Muscle layer of duodenum (tissue), 2 donors: ENCODE measurements around the gene SBF1.

Experiments used
- H3K27ac ChIP-seq: one replicate; pipeline ENCODE4 v1.7.0; 2013; ENCODE audit warnings: mild to moderate bottlenecking, low read length
- H3K27me3 ChIP-seq: one replicate; pipeline ENCODE4 v1.7.0; 2013; ENCODE audit warnings: low read depth, mild to moderate bottlenecking, control low read depth, low read length
- H3K36me3 ChIP-seq, 2 donors: one replicate each; pipeline ENCODE4 v1.7.0; 2013; ENCODE audit warnings: low read length in 2 of 2, control low read depth in 1 of 2, mild to moderate bottlenecking in 1 of 2; ENCODE audit not compliant: insufficient read depth in 2 of 2, control insufficient read depth in 1 of 2
- H3K4me1 ChIP-seq, 2 donors: one replicate each; pipeline ENCODE4 v1.7.0; 2013; ENCODE audit warnings: low read length in 2 of 2, mild to moderate bottlenecking in 2 of 2, control low read depth in 1 of 2, moderate library complexity in 1 of 2; ENCODE audit not compliant: insufficient read depth in 2 of 2, control insufficient read depth in 1 of 2
- H3K4me3 ChIP-seq, 2 donors: one replicate each; pipeline ENCODE4 v1.7.0; 2013; ENCODE audit warnings: low read length in 2 of 2, low read depth in 1 of 2, mild to moderate bottlenecking in 1 of 2
- H3K9me3 ChIP-seq, 2 donors: one replicate each; pipeline ENCODE4 v1.7.0; 2013; ENCODE audit warnings: low read length in 2 of 2, control low read depth in 1 of 2, mild to moderate bottlenecking in 1 of 2; ENCODE audit not compliant: control insufficient read depth in 1 of 2
- donor health status: healthy.

Gene SBF1

DNA sequence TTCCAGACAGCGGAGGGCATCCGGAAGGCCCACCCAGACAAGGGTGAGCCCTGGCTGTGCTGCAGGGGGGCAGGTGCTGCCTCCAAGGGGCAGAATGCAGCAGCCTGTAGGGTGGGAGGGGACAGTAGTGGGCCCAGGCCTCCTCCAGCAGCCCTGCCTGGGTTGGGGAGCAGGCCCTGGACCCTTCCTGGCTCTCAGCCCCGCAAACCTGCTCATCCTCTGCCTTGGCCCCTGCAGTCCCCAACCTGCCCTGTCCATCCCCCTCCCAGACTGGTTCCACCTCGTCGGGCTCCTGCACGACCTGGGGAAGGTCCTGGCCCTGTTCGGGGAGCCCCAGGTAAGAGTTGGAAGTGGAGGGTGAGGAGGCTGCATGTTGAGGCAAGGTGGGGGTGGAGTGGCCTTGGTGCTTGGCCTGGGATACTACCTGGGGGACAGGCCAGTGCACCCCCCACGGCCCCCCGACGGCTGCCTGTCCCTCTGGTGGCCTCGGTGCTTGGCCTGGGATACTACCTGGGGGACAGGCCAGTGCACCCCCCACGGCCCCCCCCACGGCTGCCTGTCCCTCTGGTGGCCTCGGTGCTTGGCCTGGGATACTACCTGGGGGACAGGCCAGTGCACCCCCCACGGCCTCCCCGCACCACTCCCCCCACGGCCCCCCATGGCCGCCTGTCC is 13.3 kb upstream of the SBF1 start:
- no peaks in the 10 kb centered on the region for H3K9me3 ChIP-seq
- H3K4me3 ChIP-seq: no peak overlapping the region
- H3K27me3 ChIP-seq: no peaks in the 10 kb centered on the region
- H3K4me1 ChIP-seq: no peaks in the 10 kb centered on the region
- H3K36me3 ChIP-seq: no peaks in the 10 kb centered on the region
- H3K27ac ChIP-seq: no peak overlapping the region

DNA sequence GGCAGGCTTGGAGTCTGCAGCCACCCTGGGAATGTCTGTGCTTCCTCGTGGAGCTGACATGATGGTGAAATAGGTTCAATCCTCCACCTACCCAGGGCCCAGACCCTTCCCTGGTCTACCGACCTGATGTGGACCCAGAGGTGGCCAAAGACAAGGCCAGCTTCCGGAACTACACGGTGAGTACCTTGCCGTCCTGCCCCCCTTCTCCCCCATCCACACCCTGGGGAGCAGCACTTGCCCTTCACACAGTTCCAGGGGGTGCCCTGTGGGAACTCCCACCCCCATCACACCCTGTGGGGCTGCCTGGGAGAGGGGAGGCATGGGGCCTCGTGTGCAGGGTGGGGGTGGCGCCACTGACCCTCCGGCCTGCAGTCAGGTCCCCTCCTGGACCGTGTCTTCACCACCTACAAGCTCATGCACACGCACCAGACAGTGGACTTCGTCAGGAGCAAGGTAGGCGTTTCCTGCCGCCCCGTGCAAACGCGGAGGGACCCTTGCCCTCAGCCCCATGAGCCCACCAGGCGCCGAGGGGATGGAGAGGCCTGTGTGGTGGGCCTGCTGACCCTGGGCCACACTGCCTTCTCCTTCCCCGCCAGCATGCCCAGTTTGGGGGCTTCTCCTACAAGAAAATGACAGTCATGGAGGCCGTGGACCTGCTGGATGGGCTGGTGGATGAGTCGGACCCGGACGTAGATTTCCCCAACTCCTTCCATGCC is 12.6 kb upstream of the SBF1 start:
- no peaks in the 10 kb centered on the region for H3K27me3 ChIP-seq
- no peaks in the 10 kb centered on the region for H3K36me3 ChIP-seq
- H3K27ac ChIP-seq: no peak overlapping the region
- no peak overlapping the region for H3K4me3 ChIP-seq
- H3K9me3 ChIP-seq: no peaks in the 10 kb centered on the region
- H3K4me1 ChIP-seq: no peaks in the 10 kb centered on the region

DNA sequence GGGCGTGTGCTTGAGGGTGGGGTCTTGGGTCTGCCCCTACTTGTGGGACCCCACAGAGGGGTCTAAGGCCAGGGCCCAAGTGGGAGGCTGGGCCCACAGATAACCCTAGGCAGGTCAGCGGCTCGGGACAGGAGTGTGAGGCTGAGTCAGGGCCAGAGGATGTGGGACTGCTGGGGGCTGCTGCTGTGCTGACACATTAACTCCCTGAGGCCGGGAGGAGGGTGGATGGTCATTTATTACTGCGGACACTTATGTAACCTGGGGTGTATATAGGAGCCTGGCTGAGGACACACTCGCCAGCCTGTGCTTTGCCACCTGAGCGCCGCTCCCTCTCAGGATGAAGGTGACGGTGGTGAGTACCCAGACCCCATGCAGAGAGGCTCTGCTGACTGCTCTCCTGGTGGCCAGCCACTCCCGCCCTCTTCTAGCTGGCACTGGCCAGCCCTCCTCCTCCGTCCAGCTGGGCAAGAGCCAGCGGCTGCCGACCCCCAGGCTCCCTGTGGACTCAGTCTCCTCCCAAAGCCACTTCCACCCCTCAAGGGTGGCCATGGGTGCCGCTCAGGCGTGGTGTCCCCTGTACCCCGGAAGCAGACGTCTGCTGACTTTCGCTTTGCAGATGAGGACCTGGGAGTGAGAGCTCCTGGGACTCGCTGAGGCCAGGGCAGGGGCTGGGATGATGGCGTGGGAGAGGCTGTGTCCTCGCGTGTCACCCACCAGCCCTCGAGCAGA is 11.9 kb upstream of the SBF1 start, which contains the start of gene MIOX:
TSS of gene MIOX (plus strand) at position 299 of the 729 bp plus-strand sequence. CDS start at position 338, 39 bp downstream.
- Histone ChIP-seq H3K9me3 (no peaks in the 10 kb centered on the region), H3K4me1 (peaks cover 0 to 5% of the 10 kb centered on the region in 2 donors), H3K27me3 (peaks cover 5% of the 10 kb centered on the region), H3K36me3 (no peaks in the 10 kb centered on the region), H3K4me3 (no peak within 1 kb of the TSS), H3K27ac (no peak within 1 kb of the TSS)

DNA sequence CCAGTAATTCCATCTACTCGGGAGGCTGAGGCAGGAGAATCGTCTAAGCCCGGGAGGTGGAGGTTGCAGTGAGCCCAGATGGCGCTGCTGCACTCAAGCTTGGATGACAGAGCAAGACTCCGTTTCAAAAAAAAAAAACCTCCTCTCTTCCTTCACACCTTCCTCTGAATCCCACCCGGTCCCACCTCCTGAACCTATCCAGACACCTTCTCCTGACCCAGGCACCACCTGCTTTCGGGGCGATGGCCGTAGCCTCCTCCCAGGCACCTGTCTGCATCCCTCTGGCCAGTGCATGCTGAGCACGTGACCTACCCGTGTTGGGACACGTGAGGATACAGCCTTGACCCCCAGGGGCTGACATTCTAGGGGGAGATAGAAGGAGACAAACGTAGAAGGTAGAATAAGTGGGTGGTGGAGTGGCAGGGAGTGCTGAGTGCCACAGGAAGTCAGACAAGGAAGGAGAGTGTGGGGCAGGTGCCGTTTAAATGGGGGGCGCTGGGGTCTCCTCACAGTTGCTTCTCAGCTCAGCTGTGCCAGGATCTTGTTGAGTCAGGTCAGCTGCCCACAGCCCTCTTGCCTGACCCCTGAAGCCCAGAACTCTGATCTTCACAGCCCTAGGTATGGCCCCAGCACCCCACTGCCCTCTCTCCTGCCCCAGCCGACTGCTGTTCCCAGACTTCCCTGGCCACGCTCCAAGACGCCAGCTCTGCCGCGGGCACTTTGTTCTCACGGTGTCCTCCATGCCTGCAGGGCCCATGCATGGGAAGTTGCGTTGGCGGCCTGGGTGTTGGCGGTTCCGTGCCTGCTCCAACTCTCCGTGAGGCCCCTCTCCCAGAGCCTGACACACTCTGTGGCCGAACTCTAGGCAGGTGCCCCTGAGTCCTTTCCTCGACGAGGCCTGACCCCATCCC is 10.6 kb upstream of the SBF1 start:
- no peak overlapping the region for H3K27ac ChIP-seq
- peaks cover 5% of the 10 kb centered on the region for H3K27me3 ChIP-seq
- peaks cover 0 to 5% of the 10 kb centered on the region in 2 donors for H3K4me1 ChIP-seq
- no peak overlapping the region for H3K4me3 ChIP-seq
- H3K36me3 ChIP-seq: no peaks in the 10 kb centered on the region
- H3K9me3 ChIP-seq: no peaks in the 10 kb centered on the region

DNA sequence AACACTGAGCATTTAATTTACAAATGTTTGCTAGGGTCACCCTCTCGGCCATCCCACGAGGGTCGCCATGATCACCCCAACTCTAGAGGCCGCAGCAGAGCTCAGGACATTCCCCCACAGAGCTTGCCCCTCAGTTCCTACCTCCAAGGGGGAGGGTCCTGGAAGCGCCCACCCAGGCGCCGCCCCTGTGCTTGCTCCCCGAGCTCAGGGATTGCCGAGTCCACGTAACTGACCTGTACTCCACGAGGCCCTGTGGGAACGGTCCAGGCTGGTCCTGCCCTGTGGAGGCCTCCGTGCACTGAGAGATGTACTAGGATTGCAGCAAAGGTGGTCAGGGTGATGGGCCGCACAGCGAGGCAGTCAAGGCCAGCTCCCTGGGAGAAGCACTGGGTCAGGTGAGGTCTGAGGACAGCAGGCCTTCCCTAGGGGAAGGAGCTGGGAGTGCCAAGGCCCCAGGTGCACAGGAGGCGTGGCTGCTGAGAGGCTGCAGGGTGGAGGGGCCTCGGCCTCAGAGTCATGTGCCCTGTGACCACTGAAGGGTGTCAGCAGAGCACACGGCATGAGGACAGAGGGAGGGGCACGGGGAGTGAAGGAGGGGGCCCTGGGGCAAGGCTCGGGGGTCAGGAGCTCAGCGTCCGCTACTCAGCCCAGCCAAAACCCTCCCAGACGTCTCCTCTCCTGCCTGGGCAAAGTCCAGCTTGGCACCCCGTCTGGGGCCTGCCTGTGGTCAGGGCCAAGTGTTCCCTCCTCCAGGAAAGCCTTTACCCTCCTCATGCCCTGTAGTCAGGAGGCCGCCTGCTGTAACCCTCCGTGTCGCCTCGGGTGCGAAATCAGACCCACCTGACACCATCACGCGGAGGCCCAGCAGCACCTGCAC is 9.4 kb upstream of the SBF1 start:
- H3K4me3 ChIP-seq: no peak overlapping the region
- H3K27me3 ChIP-seq: peaks cover 5% of the 10 kb centered on the region
- no peak overlapping the region for H3K27ac ChIP-seq
- no peaks in the 10 kb centered on the region for H3K9me3 ChIP-seq
- H3K4me1 ChIP-seq: peaks cover 0 to 5% of the 10 kb centered on the region in 2 donors
- no peaks in the 10 kb centered on the region for H3K36me3 ChIP-seq

DNA sequence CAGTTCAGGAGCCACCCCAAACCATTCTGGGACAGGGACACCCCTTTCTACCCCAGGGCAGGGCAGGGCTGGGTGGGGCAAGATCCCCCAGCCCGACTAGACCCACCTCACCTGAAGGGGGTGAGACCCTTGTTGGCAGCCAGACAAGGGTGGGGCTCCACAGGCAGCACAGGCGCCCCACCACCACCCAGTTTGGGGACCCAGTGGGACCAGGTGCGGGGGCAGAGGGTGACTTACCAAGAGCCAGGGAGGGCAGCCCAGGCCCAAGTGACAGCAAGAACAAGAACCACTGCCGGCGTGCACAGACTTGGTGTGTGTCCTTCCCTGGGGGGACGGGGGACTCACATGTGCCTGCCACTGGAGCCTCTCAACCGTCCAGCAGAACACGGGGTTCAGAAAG is 8.7 kb upstream of the SBF1 start:
- H3K27me3 ChIP-seq: peaks cover 5% of the 10 kb centered on the region
- no peaks in the 10 kb centered on the region for H3K36me3 ChIP-seq
- no peak overlapping the region for H3K27ac ChIP-seq
- H3K4me3 ChIP-seq: no peak overlapping the region
- no peaks in the 10 kb centered on the region for H3K9me3 ChIP-seq
- H3K4me1 ChIP-seq: peaks cover 0 to 5% of the 10 kb centered on the region in 2 donors

DNA sequence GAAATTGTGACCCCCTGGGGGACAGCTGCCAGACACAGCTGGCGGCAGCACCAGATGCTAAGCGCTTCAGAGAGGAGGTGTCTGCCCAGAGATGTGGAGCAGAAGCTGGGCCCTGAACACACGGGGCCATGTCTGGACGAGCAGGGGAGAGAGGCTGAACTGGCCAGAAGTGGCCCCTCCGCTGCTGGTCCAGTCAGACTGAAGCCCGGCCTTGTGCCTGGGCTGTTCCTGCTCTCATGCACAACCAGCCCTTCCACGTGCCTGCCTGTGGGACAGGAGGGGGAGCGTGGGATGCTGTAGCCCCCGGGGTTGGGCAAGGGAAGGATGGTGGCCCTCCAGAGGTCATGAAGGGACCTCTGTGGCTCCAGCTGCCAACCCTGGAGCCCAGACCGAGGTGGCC is 8.3 kb upstream of the SBF1 start:
- Histone ChIP-seq H3K27me3 (peaks cover 5% of the 10 kb centered on the region), H3K4me1 (peaks cover 0 to 5% of the 10 kb centered on the region in 2 donors), H3K4me3 (no peak overlapping the region), H3K27ac (no peak overlapping the region), H3K9me3 (no peaks in the 10 kb centered on the region), H3K36me3 (no peaks in the 10 kb centered on the region)

DNA sequence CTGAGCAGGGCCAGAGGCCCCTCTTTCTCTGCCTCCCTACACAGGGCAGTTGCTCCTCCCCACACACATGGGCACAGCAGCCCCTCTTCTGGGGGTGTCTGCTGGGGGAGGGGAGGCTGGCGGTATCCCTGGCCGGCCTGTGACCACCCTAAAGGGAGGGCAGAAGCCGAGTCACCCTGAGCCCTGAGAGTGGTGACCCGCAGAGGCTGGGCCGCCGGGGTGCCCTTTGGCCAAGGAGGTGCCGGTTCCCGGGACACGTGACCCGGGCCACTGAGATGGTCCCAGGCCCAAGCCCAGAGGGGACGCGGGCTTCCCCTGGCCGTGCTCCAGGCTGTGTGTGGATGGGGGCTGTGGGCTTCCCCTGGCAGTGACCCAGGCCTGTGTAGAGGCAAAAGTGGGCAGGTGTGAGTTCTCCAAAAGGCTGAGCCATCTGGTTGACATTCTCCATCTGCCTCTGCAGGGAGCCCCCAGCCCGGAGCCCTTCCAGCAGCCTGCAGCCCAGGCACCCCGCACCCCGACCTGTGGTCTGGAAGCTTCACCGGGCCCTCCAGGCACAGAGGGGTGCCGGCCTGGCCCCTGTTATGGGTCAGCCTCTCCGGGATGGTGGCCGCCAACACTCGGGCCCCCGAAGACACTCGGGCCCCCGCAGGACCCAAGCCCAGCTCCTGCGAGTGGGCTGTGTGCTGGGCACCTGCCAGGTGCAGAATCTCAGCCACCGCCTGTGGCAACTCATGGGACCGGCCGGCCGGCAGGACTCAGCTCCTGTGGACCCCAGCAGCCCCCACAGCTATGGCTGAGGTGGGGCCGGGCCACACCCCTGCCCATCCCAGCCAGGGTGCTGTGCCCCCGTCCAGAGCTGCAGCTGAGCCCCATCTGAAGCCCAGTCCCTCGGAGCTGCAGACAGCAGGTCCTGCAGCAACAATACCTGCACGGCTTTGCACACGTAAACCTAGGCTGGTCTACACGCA is 7.6 kb upstream of the SBF1 start:
- Histone ChIP-seq H3K9me3 (no peaks in the 10 kb centered on the region), H3K4me3 (peak overlapping the region in 1 of 2 donors; percentile 54), H3K27ac (no peak overlapping the region), H3K4me1 (peaks cover 0 to 5% of the 10 kb centered on the region in 2 donors), H3K36me3 (no peaks in the 10 kb centered on the region), H3K27me3 (peaks cover 5% of the 10 kb centered on the region)

DNA sequence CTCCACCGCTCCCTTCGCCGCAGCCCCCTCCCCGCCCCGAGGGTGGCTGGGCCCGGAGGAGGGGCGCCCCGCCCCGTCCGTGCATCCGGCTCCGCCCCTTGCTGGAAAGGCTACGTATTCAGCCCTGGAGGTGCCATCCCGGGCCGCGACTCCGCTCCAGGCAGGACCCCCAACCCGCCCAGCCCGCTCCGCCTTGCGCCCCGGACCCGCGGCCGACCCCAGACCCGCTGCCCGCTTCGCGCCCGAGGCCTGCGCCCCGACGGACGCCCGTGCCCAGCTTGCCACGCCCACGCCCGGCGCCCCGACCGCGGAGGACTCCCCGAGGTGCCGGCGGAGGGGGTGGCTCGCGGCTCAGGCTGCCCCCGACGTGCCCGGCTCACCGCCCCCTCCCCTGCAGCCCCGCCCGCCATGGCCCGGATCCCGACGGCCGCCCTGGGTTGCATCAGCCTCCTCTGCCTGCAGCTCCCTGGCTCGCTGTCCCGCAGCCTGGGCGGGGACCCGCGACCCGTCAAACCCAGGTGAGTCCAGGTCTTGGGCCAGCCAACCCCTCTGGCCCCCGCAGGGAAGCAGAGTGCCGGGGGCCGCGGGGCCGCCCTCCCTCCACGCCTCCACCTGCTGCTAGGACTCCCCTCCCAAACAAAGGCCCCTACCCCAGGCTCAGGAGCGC is 6.7 kb upstream of the SBF1 start, which contains the start of gene ADM2:
TSS of gene ADM2 (plus strand) at position 104 of the 667 bp plus-strand sequence. CDS start at position 409, 305 bp downstream.
- H3K4me3 ChIP-seq: peak within 1 kb of the TSS in 1 of 2 donors; percentile 54
- peaks cover 0 to 5% of the 10 kb centered on the region in 2 donors for H3K4me1 ChIP-seq
- H3K27ac ChIP-seq: no peak within 1 kb of the TSS
- peaks cover 5% of the 10 kb centered on the region for H3K27me3 ChIP-seq
- no peaks in the 10 kb centered on the region for H3K36me3 ChIP-seq
- no peaks in the 10 kb centered on the region for H3K9me3 ChIP-seq
